Measurements from ENCODE around the gene KIAA0408.

DNA sequence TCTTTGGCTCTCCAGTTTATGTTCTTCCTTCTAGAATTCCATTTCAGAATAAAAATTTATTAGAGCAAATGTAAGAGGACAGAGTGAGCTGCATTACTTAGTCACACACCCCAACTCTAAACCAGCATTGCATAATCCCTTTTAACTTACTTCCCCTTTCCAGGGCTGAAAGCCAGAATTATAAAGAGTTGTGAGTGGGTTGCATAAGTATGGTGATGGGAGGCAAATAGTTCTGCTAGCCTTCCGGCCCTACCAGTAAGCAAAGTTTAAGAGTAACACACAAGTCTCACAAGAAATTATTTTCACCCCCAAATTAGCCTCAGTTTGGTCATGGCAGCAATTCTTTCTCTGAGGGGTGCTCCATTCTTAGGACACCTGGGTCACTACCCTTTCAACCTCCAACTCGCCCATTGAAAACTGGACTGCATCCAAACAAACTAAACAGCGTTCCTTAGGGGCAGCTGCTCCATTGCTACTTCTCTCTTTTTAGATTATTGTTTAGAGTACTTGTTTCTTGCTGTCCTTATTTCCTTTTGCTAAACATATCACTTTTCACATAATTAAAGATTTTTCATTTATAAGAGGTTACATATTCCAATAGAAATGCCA is 1.6 kb downstream of the KIAA0408 start:
- TF ChIP-seq, protein P1, sequence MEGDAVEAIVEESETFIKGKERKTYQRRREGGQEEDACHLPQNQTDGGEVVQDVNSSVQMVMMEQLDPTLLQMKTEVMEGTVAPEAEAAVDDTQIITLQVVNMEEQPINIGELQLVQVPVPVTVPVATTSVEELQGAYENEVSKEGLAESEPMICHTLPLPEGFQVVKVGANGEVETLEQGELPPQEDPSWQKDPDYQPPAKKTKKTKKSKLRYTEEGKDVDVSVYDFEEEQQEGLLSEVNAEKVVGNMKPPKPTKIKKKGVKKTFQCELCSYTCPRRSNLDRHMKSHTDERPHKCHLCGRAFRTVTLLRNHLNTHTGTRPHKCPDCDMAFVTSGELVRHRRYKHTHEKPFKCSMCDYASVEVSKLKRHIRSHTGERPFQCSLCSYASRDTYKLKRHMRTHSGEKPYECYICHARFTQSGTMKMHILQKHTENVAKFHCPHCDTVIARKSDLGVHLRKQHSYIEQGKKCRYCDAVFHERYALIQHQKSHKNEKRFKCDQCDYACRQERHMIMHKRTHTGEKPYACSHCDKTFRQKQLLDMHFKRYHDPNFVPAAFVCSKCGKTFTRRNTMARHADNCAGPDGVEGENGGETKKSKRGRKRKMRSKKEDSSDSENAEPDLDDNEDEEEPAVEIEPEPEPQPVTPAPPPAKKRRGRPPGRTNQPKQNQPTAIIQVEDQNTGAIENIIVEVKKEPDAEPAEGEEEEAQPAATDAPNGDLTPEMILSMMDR (IDR thresholded peaks at IDR 0.05) = no peak
- no peak for TF ChIP-seq POLR2A (IDR thresholded peaks at IDR 0.05)
